ENCODE data around the gene HPSE.

Gene HPSE

DNA sequence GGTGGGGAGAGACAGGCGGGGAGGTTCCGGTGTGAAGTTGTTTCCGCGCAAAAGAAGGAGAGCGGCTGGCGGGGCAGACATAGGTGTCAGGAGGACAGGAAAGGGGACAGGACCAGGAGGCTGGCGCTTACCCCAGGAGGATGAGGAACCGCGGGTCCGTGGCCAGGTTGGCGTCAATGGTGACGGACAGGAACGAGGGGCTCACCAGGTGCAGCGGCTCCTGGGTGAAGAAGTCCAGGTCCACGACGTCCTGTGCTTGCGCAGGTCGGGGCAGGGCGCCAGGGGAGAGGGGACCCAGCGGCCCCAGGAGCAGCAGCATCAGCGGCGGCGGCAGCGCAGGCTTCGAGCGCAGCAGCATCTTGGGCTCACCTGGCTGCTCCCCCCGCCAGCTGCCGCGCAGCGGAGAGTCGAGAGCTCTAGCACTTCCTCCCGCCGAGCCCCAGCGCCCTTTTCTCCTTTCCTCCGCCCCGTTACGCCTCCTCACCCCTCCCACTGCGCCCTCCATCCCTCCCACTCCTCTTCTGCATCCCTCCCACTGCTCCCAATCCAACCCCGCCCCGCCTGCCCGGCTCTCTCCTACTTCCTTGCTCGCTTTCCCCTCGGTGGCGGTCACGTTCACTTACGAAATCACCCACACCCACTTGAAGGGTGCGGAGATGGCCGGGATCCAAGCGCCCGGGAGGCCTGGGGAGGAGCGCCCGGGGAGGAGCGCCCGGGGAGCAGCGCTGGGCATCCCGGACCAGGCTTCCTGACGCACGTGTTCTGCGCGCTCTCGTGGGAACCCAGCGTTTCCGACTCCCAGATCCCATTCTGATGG, at the start of gene HPSE:
TSS of gene HPSE (minus strand) at position 424 of the 817 bp plus-strand sequence. CDS start at position 358, 66 bp downstream.
- peak; percentile 45 to 49 for DNase-seq (ENCODE audit: low spot score in 2 of 2)

DNA sequence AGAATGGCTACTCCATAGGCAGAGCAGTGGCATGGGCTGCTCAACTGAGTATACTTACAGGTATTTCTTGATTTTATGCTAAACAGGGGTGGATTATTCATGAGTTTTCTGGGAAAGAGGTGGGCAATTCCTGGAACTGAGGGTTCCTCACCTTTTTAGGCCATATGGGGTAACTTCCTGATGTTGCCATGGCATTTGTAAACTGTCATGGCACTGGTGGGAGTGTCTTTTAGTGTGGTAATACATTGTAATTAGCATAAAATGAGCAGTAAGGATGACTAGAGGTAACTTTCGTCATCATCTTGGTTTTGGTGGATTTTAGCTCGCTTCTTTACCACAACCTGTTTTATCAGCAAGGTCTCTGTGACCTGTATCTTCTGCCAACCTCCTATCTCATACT, 48.2 kb upstream of the HPSE start:
- Mint-ChIP-seq H3K27me3 (peaks cover 3% of the 10 kb centered on the region), H3K9me3 (peaks cover 9% of the 10 kb centered on the region), H3K36me3 (peaks cover 7% of the 10 kb centered on the region), H3K27ac (no peak overlapping the region), H3K4me1 (peaks cover 6% of the 10 kb centered on the region), H3K4me3 (no peak overlapping the region)
- ATAC-seq (ENCODE audit: low read depth), result no peak
- DNase-seq (ENCODE audit: low spot score in 2 of 2), result no peak

More for the DNA sequence above, at the start of gene HPSE:
- H3K4me1 Mint-ChIP-seq, result peaks cover 16% of the 10 kb centered on the region
- peaks cover 1% of the 10 kb centered on the region for H3K27me3 Mint-ChIP-seq
- H3K27ac Mint-ChIP-seq, result peak within 1 kb of the TSS; percentile 53
- peaks cover 2% of the 10 kb centered on the region for H3K9me3 Mint-ChIP-seq
- peaks cover 2% of the 10 kb centered on the region for H3K36me3 Mint-ChIP-seq
- peak; percentile 96 for ATAC-seq (ENCODE audit: low read depth)
- peak within 1 kb of the TSS; percentile 81 for H3K4me3 Mint-ChIP-seq

GRCh38 chr4:83381173-83381572, 46.5 kb upstream of the HPSE start:
- DNase-seq (ENCODE audit: low spot score in 2 of 2), result no peak
- H3K36me3 Mint-ChIP-seq, result peaks cover 9% of the 10 kb centered on the region
- H3K27me3 Mint-ChIP-seq, result peaks cover 4% of the 10 kb centered on the region
- H3K4me1 Mint-ChIP-seq, result no peaks in the 10 kb centered on the region
- no peak overlapping the region for H3K27ac Mint-ChIP-seq
- no peak for ATAC-seq (ENCODE audit: low read depth)
- peaks cover 18% of the 10 kb centered on the region for H3K9me3 Mint-ChIP-seq
- no peak overlapping the region for H3K4me3 Mint-ChIP-seq

DNA sequence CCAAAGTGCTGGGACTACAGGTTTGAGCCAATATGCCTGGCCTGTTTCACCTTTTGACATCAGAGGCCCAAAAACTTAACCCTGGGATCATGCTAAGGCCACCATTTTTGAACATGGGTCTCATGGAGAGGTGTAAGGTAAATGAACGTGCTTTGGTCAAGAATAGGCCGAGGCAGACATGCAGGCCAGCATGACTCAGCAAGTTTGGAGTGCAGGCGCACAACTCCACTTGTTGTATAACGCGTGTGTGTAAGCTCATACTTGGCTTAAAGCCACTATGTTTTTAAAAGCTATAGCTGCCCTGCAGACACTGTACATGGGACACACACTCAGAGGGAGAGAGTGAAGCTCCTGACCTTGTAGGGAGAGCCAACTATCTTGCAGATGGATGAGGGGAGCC, 43.8 kb upstream of the HPSE start:
- ATAC-seq (ENCODE audit: low read depth) (no peak), DNase-seq (ENCODE audit: low spot score in 2 of 2) (peak; percentile 21)
- no peaks in the 10 kb centered on the region for H3K4me1 Mint-ChIP-seq
- peaks cover 5% of the 10 kb centered on the region for H3K27me3 Mint-ChIP-seq
- no peak overlapping the region for H3K27ac Mint-ChIP-seq
- H3K4me3 Mint-ChIP-seq, result no peak overlapping the region
- H3K9me3 Mint-ChIP-seq, result peaks cover 20% of the 10 kb centered on the region
- H3K36me3 Mint-ChIP-seq, result peaks cover 9% of the 10 kb centered on the region

DNA sequence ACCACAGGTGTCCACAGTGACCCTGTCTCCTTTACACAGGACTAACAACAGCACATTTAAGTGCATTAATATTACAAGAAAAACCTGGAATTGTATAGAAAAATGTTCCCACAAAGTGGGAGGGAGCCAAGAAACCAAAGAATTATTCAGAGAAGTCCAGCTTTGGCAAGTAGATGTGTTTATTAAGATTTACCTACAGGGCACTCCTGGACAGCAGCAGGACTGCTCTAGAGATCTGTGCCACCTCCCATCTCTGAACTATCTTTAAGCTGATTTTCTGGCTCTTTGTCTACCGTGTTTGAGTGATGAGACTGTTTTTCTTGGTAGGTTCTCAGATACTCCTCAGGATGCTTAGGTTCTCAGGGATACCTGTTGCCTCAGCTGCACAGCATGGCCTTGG, 38.3 kb upstream of the HPSE start:
- Mint-ChIP-seq H3K4me1 (peaks cover 4% of the 10 kb centered on the region), H3K27me3 (peaks cover 2% of the 10 kb centered on the region), H3K27ac (no peak overlapping the region), H3K36me3 (peaks cover 4% of the 10 kb centered on the region), H3K4me3 (no peak overlapping the region), H3K9me3 (peaks cover 10% of the 10 kb centered on the region)
- DNase-seq (ENCODE audit: low spot score in 2 of 2) (no peak), ATAC-seq (ENCODE audit: low read depth) (no peak)

GRCh38 chr4:83371936-83372335, 37.3 kb upstream of the HPSE start:
- Mint-ChIP-seq H3K36me3 (peaks cover 4% of the 10 kb centered on the region), H3K4me3 (no peak overlapping the region), H3K27ac (no peak overlapping the region), H3K4me1 (peaks cover 4% of the 10 kb centered on the region), H3K9me3 (peaks cover 5% of the 10 kb centered on the region), H3K27me3 (peaks cover 2% of the 10 kb centered on the region)
- ATAC-seq (ENCODE audit: low read depth), result no peak
- no peak for DNase-seq (ENCODE audit: low spot score in 2 of 2)

DNA sequence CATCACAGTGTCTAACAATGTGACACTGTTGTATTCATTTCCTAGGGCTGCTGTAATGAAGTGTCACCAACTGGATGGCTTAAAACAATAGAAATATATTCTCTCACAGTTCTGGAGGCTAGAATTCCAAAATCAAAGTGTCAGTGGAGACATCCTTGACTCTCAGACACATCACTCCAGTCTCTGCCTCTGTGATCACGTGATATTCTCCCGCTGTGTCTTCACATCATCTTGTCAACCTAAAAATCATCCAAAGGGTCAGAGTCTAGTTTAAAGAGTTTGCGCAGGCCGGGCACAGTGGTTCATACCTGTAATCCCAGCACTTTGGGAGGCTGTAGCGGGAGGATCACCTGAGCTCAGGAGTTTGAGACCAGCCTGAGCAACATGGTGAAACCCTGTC, 36.6 kb upstream of the HPSE start:
- Mint-ChIP-seq H3K4me1 (peaks cover 4% of the 10 kb centered on the region), H3K27me3 (peaks cover 1% of the 10 kb centered on the region), H3K27ac (no peak overlapping the region), H3K4me3 (no peak overlapping the region), H3K36me3 (peaks cover 3% of the 10 kb centered on the region), H3K9me3 (peaks cover 3% of the 10 kb centered on the region)
- no peak for ATAC-seq (ENCODE audit: low read depth)
- no peak for DNase-seq (ENCODE audit: low spot score in 2 of 2)

GRCh38 chr4:83370640-83370906, 35.9 kb upstream of the HPSE start:
- Mint-ChIP-seq H3K27me3 (no peaks in the 10 kb centered on the region), H3K4me3 (no peak overlapping the region), H3K4me1 (peaks cover 4% of the 10 kb centered on the region), H3K36me3 (no peaks in the 10 kb centered on the region), H3K27ac (no peak overlapping the region), H3K9me3 (no peaks in the 10 kb centered on the region)
- ATAC-seq (ENCODE audit: low read depth), result no peak
- no peak for DNase-seq (ENCODE audit: low spot score in 2 of 2)

GRCh38 chr4:83369831-83370639, 35.4 kb upstream of the HPSE start:
- ATAC-seq (ENCODE audit: low read depth) (no peak), DNase-seq (ENCODE audit: low spot score in 2 of 2) (no peak)
- no peaks in the 10 kb centered on the region for H3K36me3 Mint-ChIP-seq
- no peak overlapping the region for H3K4me3 Mint-ChIP-seq
- H3K4me1 Mint-ChIP-seq, result peaks cover 4% of the 10 kb centered on the region
- H3K27ac Mint-ChIP-seq, result no peak overlapping the region
- peaks cover 2% of the 10 kb centered on the region for H3K27me3 Mint-ChIP-seq
- no peaks in the 10 kb centered on the region for H3K9me3 Mint-ChIP-seq

DNA sequence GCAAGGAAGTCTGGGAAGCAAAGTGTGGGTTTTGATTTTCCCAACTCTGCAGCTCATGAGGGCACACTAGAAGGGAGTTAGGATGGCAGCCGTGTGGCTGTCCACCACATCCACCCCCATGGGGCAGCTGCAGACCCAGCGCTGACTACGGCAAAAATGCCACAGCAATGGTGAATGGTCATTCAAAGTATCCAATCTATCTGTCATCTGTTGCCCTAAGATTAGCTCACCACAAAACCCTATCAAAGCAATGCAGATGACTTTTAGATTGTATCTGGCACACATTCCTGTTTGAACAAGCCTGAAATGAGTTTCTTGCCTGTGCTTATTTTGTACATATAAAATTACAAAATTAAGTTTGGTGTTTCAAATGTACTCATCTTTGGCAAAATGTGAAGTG, 29.7 kb upstream of the HPSE start:
- Mint-ChIP-seq H3K36me3 (no peaks in the 10 kb centered on the region), H3K4me3 (no peak overlapping the region), H3K27ac (no peak overlapping the region), H3K4me1 (peaks cover 3% of the 10 kb centered on the region), H3K9me3 (no peaks in the 10 kb centered on the region), H3K27me3 (peaks cover 2% of the 10 kb centered on the region)
- DNase-seq (ENCODE audit: low spot score in 2 of 2) (no peak), ATAC-seq (ENCODE audit: low read depth) (no peak)

- no peak for DNase-seq (ENCODE audit: low spot score in 2 of 2)
- H3K36me3 Mint-ChIP-seq, result no peaks in the 10 kb centered on the region
- peaks cover 2% of the 10 kb centered on the region for H3K27me3 Mint-ChIP-seq
These were observed 28.1 kb upstream of the HPSE start for GRCh38 chr4:83362492-83363329.

DNA sequence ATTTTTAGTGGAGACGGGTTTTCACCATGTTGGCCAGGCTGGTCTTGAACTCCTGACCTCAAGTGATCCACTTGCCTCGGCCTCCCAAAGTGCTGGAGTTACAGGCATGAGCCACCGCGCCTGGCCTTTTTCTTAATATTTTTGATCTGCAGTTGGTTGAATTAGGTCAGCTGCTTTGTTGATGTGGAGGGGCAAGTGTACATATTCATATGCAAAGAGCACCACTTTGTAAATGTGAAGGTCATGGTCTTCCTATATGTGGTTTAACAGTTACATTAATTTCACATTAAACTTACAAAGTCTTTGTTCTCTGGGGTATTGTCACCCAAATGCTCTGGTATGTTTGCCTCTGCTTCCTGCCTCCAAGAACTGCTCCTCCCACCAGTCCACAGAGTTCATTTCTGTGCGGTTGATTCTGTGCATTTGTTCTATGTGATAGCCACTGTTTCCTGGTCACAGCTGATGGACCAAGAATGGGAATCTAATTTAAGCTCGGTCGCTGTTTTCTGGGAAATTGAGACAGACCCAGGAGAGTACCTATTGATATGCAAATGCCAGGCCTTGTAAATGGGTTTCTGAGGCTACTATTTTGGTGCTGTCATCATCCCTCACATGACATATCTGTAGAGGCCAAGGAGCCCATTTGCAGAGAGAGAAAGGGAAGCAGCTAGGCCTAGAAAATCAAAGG, 26.9 kb upstream of the HPSE start:
- Mint-ChIP-seq H3K27me3 (peaks cover 2% of the 10 kb centered on the region), H3K4me3 (no peak overlapping the region), H3K9me3 (no peaks in the 10 kb centered on the region), H3K36me3 (no peaks in the 10 kb centered on the region), H3K27ac (no peak overlapping the region), H3K4me1 (peaks cover 3% of the 10 kb centered on the region)
- DNase-seq (ENCODE audit: low spot score in 2 of 2), result no peak
- no peak for ATAC-seq (ENCODE audit: low read depth)

More at GRCh38 chr4:83362492-83363329, 28.1 kb upstream of the HPSE start:
- H3K4me3 Mint-ChIP-seq, result no peak overlapping the region
- ATAC-seq (ENCODE audit: low read depth), result no peak
- no peaks in the 10 kb centered on the region for H3K9me3 Mint-ChIP-seq
- no peak overlapping the region for H3K27ac Mint-ChIP-seq
- H3K4me1 Mint-ChIP-seq, result peaks cover 3% of the 10 kb centered on the region

GRCh38 chr4:83360018-83360417, 25.4 kb upstream of the HPSE start:
- ATAC-seq (ENCODE audit: low read depth) (no peak), DNase-seq (ENCODE audit: low spot score in 2 of 2) (no peak)
- Mint-ChIP-seq H3K4me3 (no peak overlapping the region), H3K4me1 (peaks cover 3% of the 10 kb centered on the region), H3K9me3 (peaks cover 2% of the 10 kb centered on the region), H3K27me3 (no peaks in the 10 kb centered on the region), H3K27ac (no peak overlapping the region), H3K36me3 (no peaks in the 10 kb centered on the region)

Data from memory B cell (primary cell).